ENCODE measurements around the gene DDX49.

Gene DDX49

DNA sequence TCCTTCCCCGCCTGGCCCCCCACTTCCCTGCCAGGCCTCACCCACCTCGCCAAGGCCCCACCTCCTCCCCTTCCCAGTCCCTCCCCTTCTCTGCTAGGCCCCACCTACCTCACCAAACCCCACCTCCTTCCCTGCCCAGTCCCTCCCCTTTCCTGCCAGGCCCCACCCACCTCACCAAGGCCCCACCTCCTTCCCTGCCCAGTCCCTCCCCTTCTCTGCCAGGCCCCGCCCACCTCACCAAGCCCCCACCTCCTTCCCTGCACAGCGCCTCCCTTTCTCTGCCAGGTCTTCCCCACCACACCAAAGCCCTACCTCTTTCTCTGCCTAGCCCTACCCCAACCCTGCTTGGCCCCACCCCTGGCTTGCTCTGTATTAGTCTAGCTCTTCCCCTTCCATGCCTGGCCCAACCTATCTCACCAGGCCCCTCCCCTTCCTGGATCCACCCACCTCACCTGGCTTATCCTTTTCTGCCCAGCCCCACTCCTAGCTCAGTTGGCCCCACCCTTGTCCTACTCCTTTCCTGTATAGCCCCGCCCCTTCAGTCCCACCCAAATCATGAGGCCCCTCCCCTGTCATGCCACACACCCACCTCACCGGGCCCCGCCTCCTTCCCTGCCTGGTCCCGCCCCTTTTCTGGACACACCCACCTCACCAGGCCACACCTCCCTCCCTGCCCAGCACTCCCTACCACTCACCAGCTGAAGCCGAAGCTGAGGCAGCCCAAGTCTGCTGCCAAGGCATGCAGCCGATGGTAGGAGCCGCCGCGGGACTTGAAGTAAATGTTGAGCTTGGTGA lies 39.7 kb upstream of the DDX49 start:
- H3K9me3 ChIP-seq (ENCODE audit: control insufficient read depth, low read length) = no peaks in the 10 kb centered on the region
- peaks cover 45% of the 10 kb centered on the region for H3K36me3 ChIP-seq (ENCODE audit: control insufficient read depth, insufficient read depth, low read length)
- no peaks in the 10 kb centered on the region for H3K27me3 ChIP-seq (ENCODE audit: control insufficient read depth, insufficient read depth, low read length, poor library complexity, severe bottlenecking)
- no peaks in the 10 kb centered on the region for H3K4me1 ChIP-seq (ENCODE audit: control insufficient read depth, insufficient read depth, low read length)
- no peak overlapping the region for H3K27ac ChIP-seq (ENCODE audit: insufficient read depth, low read depth, low read length, poor library complexity, severe bottlenecking)
- H3K4me3 ChIP-seq (ENCODE audit: insufficient read depth, low read depth, low read length) = no peak overlapping the region
- 75 to 77% methylated on average over 13 of the region's 13 CpGs for WGBS, 2 experiments

DNA sequence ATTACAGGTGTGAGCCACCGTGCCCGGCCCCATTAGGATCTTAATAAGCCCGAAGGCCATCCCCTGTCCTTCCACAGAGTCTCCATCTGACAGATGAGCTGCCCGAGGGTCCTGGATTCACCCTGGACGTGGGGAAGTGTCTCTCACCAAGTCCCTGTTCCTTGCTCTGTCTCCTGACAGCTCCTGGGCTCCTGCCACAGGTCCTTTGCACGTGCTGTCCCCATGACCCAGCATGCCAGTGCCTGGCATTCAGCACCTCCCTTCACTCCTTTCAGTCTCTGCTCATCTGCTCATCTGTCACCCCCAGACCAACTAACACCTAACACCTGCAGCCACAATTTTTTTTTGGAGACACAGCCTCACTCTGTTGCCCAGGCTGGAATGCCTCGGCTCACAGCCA lies 38.0 kb upstream of the DDX49 start:
- H3K36me3 ChIP-seq (ENCODE audit: control insufficient read depth, insufficient read depth, low read length) = peaks cover 40% of the 10 kb centered on the region
- 95 to 96% methylated on average over 7 of the region's 7 CpGs for WGBS, 2 experiments
- no peak overlapping the region for H3K27ac ChIP-seq (ENCODE audit: insufficient read depth, low read depth, low read length, poor library complexity, severe bottlenecking)
- H3K4me1 ChIP-seq (ENCODE audit: control insufficient read depth, insufficient read depth, low read length) = no peaks in the 10 kb centered on the region
- no peak overlapping the region for H3K4me3 ChIP-seq (ENCODE audit: insufficient read depth, low read depth, low read length)
- H3K27me3 ChIP-seq (ENCODE audit: control insufficient read depth, insufficient read depth, low read length, poor library complexity, severe bottlenecking) = no peaks in the 10 kb centered on the region
- no peaks in the 10 kb centered on the region for H3K9me3 ChIP-seq (ENCODE audit: control insufficient read depth, low read length)

DNA sequence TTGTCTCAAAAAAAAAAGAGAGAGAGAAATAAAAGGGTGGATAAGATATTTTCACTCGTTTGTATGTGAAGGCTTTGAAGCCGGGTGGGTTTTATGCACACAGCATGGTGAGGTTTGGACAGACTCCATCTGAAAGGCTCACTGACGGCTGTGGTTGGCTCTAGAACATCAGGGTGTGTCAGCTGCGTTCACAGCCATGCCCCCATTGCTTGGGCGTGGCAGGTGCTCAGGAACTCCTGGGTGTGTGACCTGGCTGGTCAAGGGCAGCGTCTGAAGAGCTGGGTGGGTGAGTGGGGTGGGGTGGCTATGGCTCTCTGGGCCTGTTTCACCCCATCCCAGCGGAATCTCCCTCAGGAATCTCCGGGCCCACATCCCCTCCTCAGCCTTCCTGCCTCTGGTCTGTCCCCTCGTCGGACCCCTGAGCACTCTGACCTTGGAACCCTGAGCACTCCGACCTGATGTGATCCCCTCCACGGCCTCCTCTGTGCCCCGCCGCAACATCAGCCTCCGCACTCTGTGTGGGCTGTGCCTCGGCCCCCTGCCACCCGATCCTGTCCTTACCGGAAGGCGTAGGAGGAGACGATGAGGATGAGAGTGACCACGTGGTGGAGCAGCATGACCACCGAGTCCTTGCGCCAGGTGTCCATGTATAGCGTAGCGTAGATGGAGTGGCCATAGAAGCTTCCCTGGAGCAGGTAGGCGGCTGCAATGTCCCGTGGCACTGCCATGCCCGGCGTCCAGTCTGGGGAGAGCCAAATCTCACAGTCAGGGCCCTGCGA lies 35.8 kb upstream of the DDX49 start:
- no peak overlapping the region for H3K27ac ChIP-seq (ENCODE audit: insufficient read depth, low read depth, low read length, poor library complexity, severe bottlenecking)
- H3K9me3 ChIP-seq (ENCODE audit: control insufficient read depth, low read length) = no peaks in the 10 kb centered on the region
- no peak overlapping the region for H3K4me3 ChIP-seq (ENCODE audit: insufficient read depth, low read depth, low read length)
- no peaks in the 10 kb centered on the region for H3K27me3 ChIP-seq (ENCODE audit: control insufficient read depth, insufficient read depth, low read length, poor library complexity, severe bottlenecking)
- H3K36me3 ChIP-seq (ENCODE audit: control insufficient read depth, insufficient read depth, low read length) = peaks cover 21% of the 10 kb centered on the region
- H3K4me1 ChIP-seq (ENCODE audit: control insufficient read depth, insufficient read depth, low read length) = no peaks in the 10 kb centered on the region
- 94% methylated on average over 30 of the region's 30 CpGs for WGBS, 2 experiments

DNA sequence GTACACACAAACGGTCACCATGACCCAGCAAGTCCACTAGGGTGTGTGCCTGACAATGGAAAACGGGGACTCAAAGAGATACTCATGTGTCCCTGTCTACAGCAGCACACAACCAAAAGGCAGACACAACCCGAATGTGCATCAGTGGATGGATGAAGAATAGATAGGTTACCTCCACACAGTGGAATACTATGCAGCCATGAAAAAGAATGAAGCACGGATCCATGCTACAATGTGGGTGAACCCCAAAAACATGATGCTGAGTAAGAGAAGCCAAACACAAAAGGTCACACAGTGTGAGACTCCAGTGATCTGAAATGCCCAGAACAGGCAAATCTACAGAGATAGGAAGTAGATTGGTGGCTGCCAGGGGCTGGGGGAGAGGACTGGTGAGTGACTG lies 32.5 kb upstream of the DDX49 start:
- Histone ChIP-seq H3K36me3 (ENCODE audit: control insufficient read depth, insufficient read depth, low read length) (peaks cover 8% of the 10 kb centered on the region), H3K27me3 (ENCODE audit: control insufficient read depth, insufficient read depth, low read length, poor library complexity, severe bottlenecking) (no peaks in the 10 kb centered on the region), H3K27ac (ENCODE audit: insufficient read depth, low read depth, low read length, poor library complexity, severe bottlenecking) (no peak overlapping the region), H3K4me1 (ENCODE audit: control insufficient read depth, insufficient read depth, low read length) (no peaks in the 10 kb centered on the region), H3K9me3 (ENCODE audit: control insufficient read depth, low read length) (no peaks in the 10 kb centered on the region), H3K4me3 (ENCODE audit: insufficient read depth, low read depth, low read length) (no peak overlapping the region)
- 96 to 97% methylated on average over 4 of the region's 4 CpGs for WGBS, 2 experiments

- Histone ChIP-seq H3K4me1 (ENCODE audit: control insufficient read depth, insufficient read depth, low read length) (no peaks in the 10 kb centered on the region), H3K27me3 (ENCODE audit: control insufficient read depth, insufficient read depth, low read length, poor library complexity, severe bottlenecking) (no peaks in the 10 kb centered on the region), H3K9me3 (ENCODE audit: control insufficient read depth, low read length) (no peaks in the 10 kb centered on the region), H3K36me3 (ENCODE audit: control insufficient read depth, insufficient read depth, low read length) (no peaks in the 10 kb centered on the region), H3K4me3 (ENCODE audit: insufficient read depth, low read depth, low read length) (no peak overlapping the region), H3K27ac (ENCODE audit: insufficient read depth, low read depth, low read length, poor library complexity, severe bottlenecking) (no peak overlapping the region)
- WGBS, 2 experiments = 87 to 93% methylated on average over 10 of the region's 10 CpGs
Observed at GRCh38 chr19:18889949-18890745, 29.4 kb upstream of the DDX49 start.

DNA sequence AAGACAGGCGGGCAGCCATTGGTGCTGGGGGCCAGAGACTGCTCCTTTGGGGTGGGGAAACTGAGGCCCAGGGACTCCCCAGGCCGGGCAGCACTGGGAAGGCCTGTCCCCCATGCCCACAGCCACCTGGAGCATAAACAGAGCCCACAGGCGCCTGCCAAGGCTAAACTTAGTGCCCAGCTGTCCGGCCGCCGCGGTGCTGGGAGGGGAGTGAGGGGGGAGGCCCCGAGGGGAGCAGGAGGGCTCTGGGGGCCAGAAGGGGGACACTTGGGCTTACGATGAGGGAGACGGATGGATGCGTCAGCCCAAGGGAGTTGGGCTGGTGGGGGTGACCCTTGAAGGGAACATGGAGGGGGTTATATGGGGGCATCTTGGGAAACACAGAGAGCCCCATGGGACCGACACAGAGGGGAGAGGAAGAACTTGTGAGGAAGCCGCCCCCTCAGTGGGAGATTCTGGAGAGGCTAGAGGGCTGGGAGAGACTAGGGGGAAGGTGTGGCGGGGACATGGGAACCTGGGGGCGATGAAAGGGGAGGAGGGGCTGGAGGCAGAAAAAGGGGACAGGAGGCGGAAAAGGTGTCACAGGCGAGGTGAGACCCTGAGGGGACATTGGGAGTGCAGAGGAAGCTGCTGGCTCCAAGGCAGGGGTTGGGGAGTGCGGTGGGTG lies 25.8 kb upstream of the DDX49 start:
- 86 to 88% methylated on average over 18 of the region's 18 CpGs for WGBS, 2 experiments
- Histone ChIP-seq H3K9me3 (ENCODE audit: control insufficient read depth, low read length) (no peaks in the 10 kb centered on the region), H3K27ac (ENCODE audit: insufficient read depth, low read depth, low read length, poor library complexity, severe bottlenecking) (no peak overlapping the region), H3K27me3 (ENCODE audit: control insufficient read depth, insufficient read depth, low read length, poor library complexity, severe bottlenecking) (peaks cover 7% of the 10 kb centered on the region), H3K4me1 (ENCODE audit: control insufficient read depth, insufficient read depth, low read length) (peaks cover 8% of the 10 kb centered on the region), H3K36me3 (ENCODE audit: control insufficient read depth, insufficient read depth, low read length) (no peaks in the 10 kb centered on the region), H3K4me3 (ENCODE audit: insufficient read depth, low read depth, low read length) (no peak overlapping the region)

GRCh38 chr19:18894254-18895037 lies 25.1 kb upstream of the DDX49 start:
- H3K36me3 ChIP-seq (ENCODE audit: control insufficient read depth, insufficient read depth, low read length) = no peaks in the 10 kb centered on the region
- no peaks in the 10 kb centered on the region for H3K9me3 ChIP-seq (ENCODE audit: control insufficient read depth, low read length)
- WGBS, 2 experiments = 43 to 50% methylated on average over 27 to 28 of the region's 28 CpGs
- H3K4me1 ChIP-seq (ENCODE audit: control insufficient read depth, insufficient read depth, low read length) = peaks cover 16% of the 10 kb centered on the region
- H3K27me3 ChIP-seq (ENCODE audit: control insufficient read depth, insufficient read depth, low read length, poor library complexity, severe bottlenecking) = peaks cover 7% of the 10 kb centered on the region
- no peak overlapping the region for H3K27ac ChIP-seq (ENCODE audit: insufficient read depth, low read depth, low read length, poor library complexity, severe bottlenecking)
- peak overlapping the region; percentile 75 for H3K4me3 ChIP-seq (ENCODE audit: insufficient read depth, low read depth, low read length)

DNA sequence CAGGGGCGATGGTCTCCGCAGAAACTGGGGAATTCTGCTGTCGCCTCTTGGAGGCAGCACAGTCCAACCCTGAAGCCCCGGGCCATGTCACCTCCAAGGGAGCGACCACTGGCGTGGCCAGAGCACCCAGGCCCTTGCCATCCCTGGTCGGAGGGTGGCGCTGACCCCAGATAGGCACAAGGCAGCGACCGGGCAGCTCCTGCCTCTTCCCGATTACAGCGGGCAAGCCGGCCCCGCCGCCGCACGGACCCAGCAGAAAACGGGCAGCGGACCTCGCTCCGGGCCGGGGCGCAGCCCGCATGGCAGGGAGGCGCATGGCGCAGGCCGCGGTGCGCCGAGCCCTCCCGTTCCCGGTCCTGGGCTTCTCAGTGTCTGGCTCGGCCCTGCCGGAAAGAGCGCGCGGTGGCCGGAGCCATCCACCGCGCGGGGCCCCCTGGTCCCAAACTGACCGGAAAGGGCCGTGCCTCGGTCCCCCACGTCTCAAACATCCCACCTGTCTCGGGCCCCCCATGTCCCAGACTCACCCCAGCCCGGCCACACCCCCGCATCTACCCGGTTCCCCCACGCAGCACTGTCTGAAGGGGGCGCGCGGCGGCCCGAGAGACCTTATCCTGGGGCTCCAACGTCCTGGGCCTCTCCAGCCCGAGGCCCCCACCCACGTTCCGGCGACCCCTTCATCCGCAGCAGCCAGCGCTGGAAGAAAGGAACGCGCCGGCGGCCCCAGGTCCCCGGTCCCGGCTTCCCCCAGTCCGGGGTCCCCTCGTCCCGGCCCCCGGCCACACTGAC lies 24.3 kb upstream of the DDX49 start:
- H3K9me3 ChIP-seq (ENCODE audit: control insufficient read depth, low read length) = no peaks in the 10 kb centered on the region
- no peak overlapping the region for H3K27ac ChIP-seq (ENCODE audit: insufficient read depth, low read depth, low read length, poor library complexity, severe bottlenecking)
- H3K36me3 ChIP-seq (ENCODE audit: control insufficient read depth, insufficient read depth, low read length) = no peaks in the 10 kb centered on the region
- 0 to 1% methylated on average over 72 of the region's 72 CpGs for WGBS, 2 experiments
- peak overlapping the region; percentile 75 for H3K4me3 ChIP-seq (ENCODE audit: insufficient read depth, low read depth, low read length)
- peaks cover 7% of the 10 kb centered on the region for H3K27me3 ChIP-seq (ENCODE audit: control insufficient read depth, insufficient read depth, low read length, poor library complexity, severe bottlenecking)
- H3K4me1 ChIP-seq (ENCODE audit: control insufficient read depth, insufficient read depth, low read length) = peaks cover 20% of the 10 kb centered on the region

Measured in ectodermal cell (in vitro differentiated cells).